DMS 273 (cell line): ENCODE data around the gene HESX1.

ENCODE experiments used
- DNase-seq: peaks from one replicate; lab custom pipeline; 2025; ENCODE audit not compliant: unreplicated experiment; lab: John Stamatoyannopoulos, UW

Gene HESX1

GRCh38 chr3:57199895-57200297 lies at the start of gene HESX1:
Gene HESX1 (minus strand): TSS chr3:57199978. CDS start chr3:57199918, 60 bp downstream.
- DNase-seq: no peak

- no peak for DNase-seq
Measured at GRCh38 chr3:57244946-57245345, 45.2 kb upstream of the HESX1 start.

GRCh38 chr3:57234613-57235575 lies 35.1 kb upstream of the HESX1 start:
- DNase-seq: no peak

GRCh38 chr3:57233799-57234198 lies 34.0 kb upstream of the HESX1 start:
- DNase-seq: no peak

GRCh38 chr3:57230006-57230405 lies 30.2 kb upstream of the HESX1 start:
- no peak for DNase-seq

GRCh38 chr3:57227930-57228751 lies 28.4 kb upstream of the HESX1 start:
- DNase-seq: peak; percentile 48

GRCh38 chr3:57227204-57227929 lies 27.6 kb upstream of the HESX1 start, which contains the start of gene APPL1:
Gene APPL1 (plus strand): TSS chr3:57227729. CDS start chr3:57227884, 155 bp downstream.
- peak; percentile 96 for DNase-seq

- no peak for DNase-seq
Measured at GRCh38 chr3:57226176-57226575, 26.4 kb upstream of the HESX1 start.

GRCh38 chr3:57224856-57225255 lies 25.1 kb upstream of the HESX1 start:
- DNase-seq: no peak

GRCh38 chr3:57221883-57222282 lies 22.1 kb upstream of the HESX1 start:
- DNase-seq: peak; percentile 5

GRCh38 chr3:57206423-57206822 lies 6.6 kb upstream of the HESX1 start:
- DNase-seq: no peak

- DNase-seq: no peak
Measured at GRCh38 chr3:57194641-57195040, 5.1 kb downstream of the HESX1 start.

GRCh38 chr3:57192028-57192427 lies 7.8 kb downstream of the HESX1 start:
- DNase-seq: no peak

- DNase-seq: no peak
Measured at GRCh38 chr3:57184526-57184925, 15.3 kb downstream of the HESX1 start.

- DNase-seq: peak; percentile 37
Measured at GRCh38 chr3:57179580-57180410, 20.0 kb downstream of the HESX1 start.

GRCh38 chr3:57176045-57176444 lies 23.7 kb downstream of the HESX1 start:
- DNase-seq: no peak

GRCh38 chr3:57173687-57174086 lies 26.1 kb downstream of the HESX1 start:
- no peak for DNase-seq

GRCh38 chr3:57170946-57171345 lies 28.8 kb downstream of the HESX1 start:
- DNase-seq: no peak

- DNase-seq: peak; percentile 82
Measured at GRCh38 chr3:57169872-57170623, 29.7 kb downstream of the HESX1 start.
